Inferior parietal cortex (tissue), 1 donor: ENCODE data around the gene COG3.

Source experiments
- DNase-seq: peaks from one replicate; pipeline ENCODE4 v3.0.0-alpha.2; 2016; ENCODE audit errors: extremely low spot score

The COG3 gene

GRCh38 chr13:45545686-45546409 is 81.1 kb downstream of the COG3 start:
- no peak for DNase-seq

DNA sequence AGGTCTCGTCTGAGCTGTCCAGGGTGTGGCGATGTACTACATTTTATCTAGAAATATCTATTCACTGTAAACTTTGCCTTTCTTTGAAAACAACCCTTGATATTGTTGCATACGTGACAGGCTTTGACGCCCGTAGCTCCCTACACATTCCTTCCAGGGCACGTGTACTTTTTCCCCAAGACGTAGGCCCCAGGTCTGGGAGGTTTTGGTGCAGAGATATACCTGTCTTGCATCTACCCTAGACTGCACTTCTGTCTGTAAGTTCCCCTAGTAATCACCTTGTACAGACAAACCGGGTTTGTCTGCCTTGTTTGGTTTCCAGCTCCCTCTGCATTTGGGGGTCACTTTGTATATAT is 81.6 kb downstream of the COG3 start:
- no peak for DNase-seq

DNA sequence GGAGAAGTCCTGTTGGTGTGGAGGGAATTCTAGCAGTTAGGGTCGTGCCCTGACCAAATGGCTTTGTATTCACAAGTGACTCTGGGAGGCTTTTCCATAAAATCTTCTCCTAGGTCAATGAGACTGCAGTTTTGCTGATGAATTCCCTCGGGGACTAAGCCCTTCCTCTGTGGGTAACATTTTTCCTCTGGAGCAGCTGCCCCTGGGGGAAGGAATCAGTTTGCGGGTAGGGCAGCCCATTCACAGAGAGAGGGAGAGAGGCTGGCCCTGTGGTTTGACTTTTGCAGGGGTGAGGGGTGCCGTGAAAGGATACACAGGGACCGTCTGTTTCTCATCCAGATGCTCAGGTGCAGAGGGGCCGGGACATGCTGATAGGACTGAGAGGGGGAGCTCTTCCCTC is 83.5 kb downstream of the COG3 start:
- DNase-seq = no peak

DNA sequence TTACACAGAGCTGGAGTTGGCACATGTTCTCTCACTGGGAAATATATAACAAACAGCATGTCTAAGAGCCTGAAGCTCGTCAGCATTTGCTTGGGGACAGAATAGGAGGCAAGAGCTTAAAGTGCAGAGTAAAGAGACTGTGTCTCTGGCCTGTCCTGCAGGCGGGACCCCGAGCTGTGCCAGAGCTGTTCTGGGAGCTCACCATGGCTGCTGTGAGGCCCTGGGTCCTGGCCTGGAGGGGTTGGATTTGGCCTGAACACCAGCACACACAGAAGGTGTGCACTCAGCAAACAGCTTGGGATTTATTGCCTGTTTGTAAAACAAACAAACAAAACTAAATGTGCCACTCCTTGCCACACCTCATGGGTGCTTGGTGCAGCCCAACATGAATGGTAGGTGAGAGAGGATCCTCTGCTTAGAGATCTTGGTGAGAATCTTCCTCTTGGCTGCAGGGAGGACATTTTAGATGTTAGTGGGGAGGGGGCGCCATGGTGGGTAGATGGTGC is 89.9 kb downstream of the COG3 start:
- DNase-seq = no peak

GRCh38 chr13:45564133-45564776 is 99.5 kb downstream of the COG3 start:
- no peak for DNase-seq

DNA sequence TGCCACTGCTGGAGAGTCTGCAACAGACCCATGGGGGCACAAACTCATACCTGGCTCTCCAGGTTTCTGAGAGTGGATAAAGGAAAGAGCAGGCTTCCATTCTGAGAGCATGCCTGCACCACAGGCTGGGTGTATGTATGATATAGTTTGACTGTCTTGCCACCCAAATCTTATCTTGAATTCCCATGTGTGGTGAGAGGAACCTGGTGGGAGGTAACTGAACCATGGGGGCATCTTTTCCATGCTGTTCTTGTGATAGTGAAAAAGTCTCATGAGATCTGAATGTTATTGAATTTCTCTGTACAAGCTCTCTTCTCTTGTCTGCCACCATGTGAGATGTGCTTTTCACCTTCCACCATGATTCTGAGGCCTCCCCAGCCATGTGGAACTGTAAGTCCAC is 100.6 kb downstream of the COG3 start:
- no peak for DNase-seq

DNA sequence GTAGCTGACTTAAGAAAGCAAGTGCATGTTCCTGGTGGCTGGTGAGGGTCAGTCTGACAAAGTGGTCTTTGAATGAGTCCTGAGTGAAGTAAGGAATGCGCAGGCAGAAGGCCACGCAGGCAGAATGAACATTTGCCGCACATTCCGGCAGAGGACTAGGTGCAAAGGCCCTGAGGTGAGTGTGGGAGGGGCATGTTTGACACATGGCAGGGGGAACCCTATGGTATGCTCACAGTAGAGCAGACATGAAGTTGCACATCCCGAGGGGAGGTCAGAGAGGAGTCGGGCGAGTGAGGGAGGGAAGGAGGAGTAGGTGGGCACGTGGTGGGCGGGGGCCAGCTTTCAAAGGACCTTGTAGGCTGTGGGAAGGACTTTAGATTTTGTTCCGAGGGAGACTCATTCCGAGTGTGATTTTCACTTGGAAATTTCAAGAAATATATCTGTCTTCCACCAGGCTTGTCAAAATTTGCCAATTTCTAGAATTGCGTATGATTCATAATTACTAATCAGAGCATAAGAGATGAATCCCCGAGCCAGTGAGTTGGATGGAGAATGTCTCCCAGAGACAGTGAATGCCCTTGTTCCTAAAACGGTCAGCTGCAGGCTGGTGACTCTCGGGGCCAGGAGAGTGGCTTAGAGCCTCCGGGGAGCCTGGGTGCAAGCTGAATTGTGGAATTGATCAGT is 110.5 kb downstream of the COG3 start:
- DNase-seq = no peak

DNA sequence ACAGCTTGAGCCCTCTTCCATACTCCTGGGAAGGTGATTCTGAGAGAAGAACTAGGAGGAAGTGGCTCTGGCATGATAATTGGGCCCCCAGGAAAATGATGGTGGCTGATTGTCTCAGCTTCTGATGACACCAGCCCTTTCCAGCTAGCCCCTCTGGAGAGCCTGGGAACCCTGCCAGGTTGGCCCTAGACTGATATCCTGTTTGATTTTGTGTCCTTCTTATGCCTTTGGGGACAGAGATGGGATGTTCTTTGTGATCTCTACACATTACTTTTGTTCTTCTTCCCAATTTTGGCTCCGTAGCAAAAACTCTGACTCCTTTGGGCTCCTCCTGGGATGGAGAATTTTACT is 111.1 kb downstream of the COG3 start:
- no peak for DNase-seq

DNA sequence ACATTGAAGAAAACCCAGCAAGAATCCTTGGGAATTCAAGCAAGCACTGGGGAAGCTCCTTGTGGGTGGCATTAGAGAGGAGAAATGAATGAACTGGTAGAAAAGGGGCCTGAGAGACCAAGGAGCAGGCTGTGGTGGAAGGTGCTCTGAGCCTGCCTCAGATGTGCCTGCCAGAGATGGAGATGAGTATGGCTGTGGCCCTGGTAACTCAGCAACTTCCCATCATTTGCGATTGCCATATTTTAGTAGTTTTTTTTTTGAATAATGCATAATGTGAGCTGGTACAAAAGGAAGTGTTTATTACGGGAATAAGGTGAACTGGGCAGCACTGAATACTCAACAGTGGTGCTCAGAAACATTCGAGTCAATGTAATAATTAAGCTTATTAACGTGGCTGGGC is 111.7 kb downstream of the COG3 start:
- DNase-seq = no peak

DNA sequence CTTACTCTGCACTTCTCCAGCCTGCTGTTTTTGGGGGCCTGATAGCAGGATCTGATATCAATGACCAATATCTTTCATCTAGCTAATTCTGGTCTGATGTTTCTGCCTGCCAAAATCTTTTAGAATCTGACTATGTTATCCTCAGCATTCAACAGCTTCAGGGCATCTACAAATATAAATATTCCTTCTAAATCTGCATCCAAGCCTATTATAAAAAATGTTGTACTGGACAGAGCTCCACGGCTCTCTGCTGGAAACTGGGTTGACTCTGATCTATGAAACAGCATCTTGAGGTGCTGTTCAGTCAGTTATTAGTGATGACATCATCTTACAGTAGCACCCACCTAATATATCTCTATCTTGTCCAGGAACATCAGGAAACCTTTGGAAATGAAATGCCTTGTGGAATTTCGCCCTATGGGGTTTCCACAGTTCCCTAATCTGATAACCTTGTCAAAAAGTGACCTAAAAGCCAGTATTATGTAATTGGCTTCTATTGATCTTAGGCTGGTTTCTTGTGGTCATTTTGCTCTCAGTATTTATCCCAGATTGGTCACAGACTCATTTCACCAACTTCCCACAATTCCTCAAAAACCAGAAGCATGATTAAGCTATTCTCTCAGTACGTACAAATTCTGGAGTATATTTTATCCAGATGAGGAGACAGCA is 117.8 kb downstream of the COG3 start:
- DNase-seq = no peak

- no peak for DNase-seq
These were observed 120.1 kb downstream of the COG3 start for GRCh38 chr13:45584816-45585215.
